HEK293 (cell line): Measurements from ENCODE around the gene MCM3AP.

Experiments used
- AEBP2 ChIP-seq: fragments of 450-650 bp; formaldehyde crosslinking; IDR thresholded peaks from 2 replicates; pipeline ENCODE4 v1.5.1; 2016; ENCODE audit warnings: missing biosample characterization, missing genetic modification characterization, borderline replicate concordance
- BCL11A ChIP-seq: fragments of 450-650 bp; formaldehyde crosslinking; IDR thresholded peaks from 2 replicates; pipeline ENCODE4 v1.5.1; 2016; ENCODE audit warnings: low read depth, missing biosample characterization, missing genetic modification characterization
- GFI1B ChIP-seq: fragments of 450-650 bp; formaldehyde crosslinking; IDR thresholded peaks from 2 replicates; pipeline ENCODE4 v1.5.1; 2016; ENCODE audit warnings: missing biosample characterization, missing genetic modification characterization
- HIC1 ChIP-seq: fragments of 450-650 bp; formaldehyde crosslinking; IDR thresholded peaks from 2 replicates; pipeline ENCODE4 v1.5.1; 2016; ENCODE audit warnings: missing biosample characterization, missing genetic modification characterization
- KLF16 ChIP-seq: fragments of 450-650 bp; formaldehyde crosslinking; IDR thresholded peaks from 2 replicates; pipeline ENCODE4 v1.5.1; 2017; ENCODE audit warnings: missing biosample characterization, missing genetic modification characterization
- KLF7 ChIP-seq: fragments of 450-650 bp; formaldehyde crosslinking; IDR thresholded peaks from 2 replicates; pipeline ENCODE4 v1.5.1; 2016; ENCODE audit warnings: missing biosample characterization, missing genetic modification characterization, borderline replicate concordance
- KLF8 ChIP-seq: fragments of 450-650 bp; formaldehyde crosslinking; IDR thresholded peaks from 2 replicates; pipeline ENCODE4 v1.5.1; 2016; ENCODE audit warnings: missing biosample characterization, missing genetic modification characterization
- KLF9 ChIP-seq: fragments of 450-650 bp; formaldehyde crosslinking; IDR thresholded peaks from 2 replicates; pipeline ENCODE4 v1.5.1; 2016; ENCODE audit warnings: missing biosample characterization, missing genetic modification characterization, low read depth
- MEIS1 ChIP-seq: sonication (generic); formaldehyde crosslinking; IDR thresholded peaks from 2 replicates; pipeline ENCODE4 v1.8.1; 2022; ENCODE audit warnings: missing genetic modification reagents, mild to moderate bottlenecking, borderline replicate concordance
- MZF1 ChIP-seq: fragments of 450-650 bp; formaldehyde crosslinking; IDR thresholded peaks from 2 replicates; pipeline ENCODE4 v1.5.1; 2017; ENCODE audit warnings: missing biosample characterization, missing genetic modification characterization, borderline replicate concordance
- PRDM1 ChIP-seq: fragments of 450-650 bp; formaldehyde crosslinking; IDR thresholded peaks from 2 replicates; pipeline ENCODE4; 2016; ENCODE audit warnings: missing biosample characterization, missing genetic modification characterization
- RBAK ChIP-seq: fragments of 450-650 bp; formaldehyde crosslinking; IDR thresholded peaks from 2 replicates; pipeline ENCODE4 v1.5.1; 2016; ENCODE audit warnings: missing biosample characterization, missing genetic modification characterization
- SETDB1 ChIP-seq: IDR thresholded peaks from one replicate; pipeline ENCODE4 v1.6.1; 2017; ENCODE audit warnings: mild to moderate bottlenecking, low read length, moderate library complexity, mixed read lengths; ENCODE audit not compliant: insufficient read length
- WT1 ChIP-seq: fragments of 450-650 bp; formaldehyde crosslinking; IDR thresholded peaks from 2 replicates; pipeline ENCODE4 v1.5.1; 2016; ENCODE audit warnings: missing biosample characterization, missing genetic modification characterization
- ZBTB17 ChIP-seq: fragments of 450-650 bp; formaldehyde crosslinking; IDR thresholded peaks from 2 replicates; pipeline ENCODE4 v1.5.1; 2016; ENCODE audit warnings: missing biosample characterization, missing genetic modification characterization
- ZBTB20 ChIP-seq: fragments of 450-650 bp; formaldehyde crosslinking; IDR thresholded peaks from 2 replicates; pipeline ENCODE4 v1.5.1; 2016; ENCODE audit warnings: missing biosample characterization, missing genetic modification characterization
- ZEB2 ChIP-seq: fragments of 450-650 bp; formaldehyde crosslinking; IDR thresholded peaks from 2 replicates; pipeline ENCODE4 v1.5.1; 2016; ENCODE audit warnings: missing biosample characterization, missing genetic modification characterization
- ZFP41 ChIP-seq: fragments of 450-650 bp; formaldehyde crosslinking; IDR thresholded peaks from 2 replicates; pipeline ENCODE4 v1.5.1; 2016; ENCODE audit warnings: missing biosample characterization, missing genetic modification characterization, borderline replicate concordance
- ZNF114 ChIP-seq: fragments of 450-650 bp; formaldehyde crosslinking; IDR thresholded peaks from 2 replicates; pipeline ENCODE4 v1.5.0; 2017; ENCODE audit warnings: missing biosample characterization, missing genetic modification characterization
- ZNF174 ChIP-seq: fragments of 450-650 bp; formaldehyde crosslinking; IDR thresholded peaks from 2 replicates; pipeline ENCODE4 v1.5.0; 2017; ENCODE audit warnings: missing biosample characterization, mild to moderate bottlenecking, missing genetic modification characterization
- ZNF221 ChIP-seq: fragments of 450-650 bp; formaldehyde crosslinking; IDR thresholded peaks from 2 replicates; pipeline ENCODE4 v1.5.1; 2017; ENCODE audit warnings: missing biosample characterization, missing genetic modification characterization, borderline replicate concordance
- ZNF24 ChIP-seq: fragments of 450-650 bp; formaldehyde crosslinking; IDR thresholded peaks from 2 replicates; pipeline ENCODE4 v1.5.1; 2016; ENCODE audit warnings: missing biosample characterization, missing genetic modification characterization
- ZNF266 ChIP-seq: fragments of 450-650 bp; formaldehyde crosslinking; IDR thresholded peaks from 2 replicates; pipeline ENCODE4 v1.5.1; 2016; ENCODE audit warnings: missing biosample characterization, missing genetic modification characterization, low read depth
- ZNF335 ChIP-seq: fragments of 450-650 bp; formaldehyde crosslinking; conservative IDR thresholded peaks from 2 replicates; pipeline ENCODE4 v1.5.1; 2016; ENCODE audit warnings: missing biosample characterization, missing genetic modification characterization
- ZNF341 ChIP-seq: fragments of 450-650 bp; formaldehyde crosslinking; IDR thresholded peaks from 2 replicates; pipeline ENCODE4; 2016; ENCODE audit warnings: low read depth, missing biosample characterization, missing genetic modification characterization
- ZNF350 ChIP-seq: fragments of 450-650 bp; formaldehyde crosslinking; IDR thresholded peaks from 2 replicates; pipeline ENCODE4 v1.5.0; 2017; ENCODE audit warnings: missing biosample characterization, mild to moderate bottlenecking, missing genetic modification characterization
- ZNF433 ChIP-seq: fragments of 450-650 bp; formaldehyde crosslinking; IDR thresholded peaks from 2 replicates; pipeline ENCODE4 v1.5.1; 2016; ENCODE audit warnings: missing biosample characterization, missing genetic modification characterization, low read depth
- ZNF48 ChIP-seq: fragments of 450-650 bp; formaldehyde crosslinking; IDR thresholded peaks from 2 replicates; pipeline ENCODE4 v1.5.1; 2016; ENCODE audit warnings: missing biosample characterization, missing genetic modification characterization
- ZNF501 ChIP-seq: fragments of 450-650 bp; formaldehyde crosslinking; IDR thresholded peaks from 2 replicates; pipeline ENCODE4 v1.5.1; 2016; ENCODE audit warnings: missing biosample characterization, missing genetic modification characterization
- ZNF544 ChIP-seq: fragments of 450-650 bp; formaldehyde crosslinking; IDR thresholded peaks from 2 replicates; pipeline ENCODE4 v1.5.0; 2017; ENCODE audit warnings: missing biosample characterization, missing genetic modification characterization
- ZNF548 ChIP-seq: fragments of 450-650 bp; formaldehyde crosslinking; IDR thresholded peaks from 2 replicates; pipeline ENCODE4 v1.5.1; 2016; ENCODE audit warnings: missing biosample characterization, missing genetic modification characterization
- ZNF596 ChIP-seq: fragments of 450-650 bp; IDR thresholded peaks from 2 replicates; pipeline ENCODE4 v1.5.0; 2018; ENCODE audit warnings: missing biosample characterization, mild to moderate bottlenecking, missing genetic modification characterization, moderate library complexity
- ZNF664 ChIP-seq: fragments of 450-650 bp; formaldehyde crosslinking; IDR thresholded peaks from 2 replicates; pipeline ENCODE4 v1.5.1; 2016; ENCODE audit warnings: missing biosample characterization, missing genetic modification characterization
- ZNF677 ChIP-seq: fragments of 450-650 bp; IDR thresholded peaks from 2 replicates; pipeline ENCODE4 v1.5.0; 2018; ENCODE audit warnings: missing biosample characterization, mild to moderate bottlenecking, missing genetic modification characterization, moderate library complexity
- ZNF704 ChIP-seq: fragments of 450-650 bp; formaldehyde crosslinking; IDR thresholded peaks from 2 replicates; pipeline ENCODE4 v1.5.1; 2016; ENCODE audit warnings: missing biosample characterization, missing genetic modification characterization
- ZNF791 ChIP-seq: fragments of 450-650 bp; formaldehyde crosslinking; IDR thresholded peaks from 2 replicates; pipeline ENCODE4 v1.5.1; 2016; ENCODE audit warnings: missing biosample characterization, missing genetic modification characterization
- ZNF837 ChIP-seq: fragments of 450-650 bp; formaldehyde crosslinking; IDR thresholded peaks from 2 replicates; pipeline ENCODE4 v1.5.1; 2016; ENCODE audit warnings: missing biosample characterization, missing genetic modification characterization
- ZSCAN23 ChIP-seq: fragments of 450-650 bp; formaldehyde crosslinking; IDR thresholded peaks from 2 replicates; pipeline ENCODE4 v1.5.1; 2016; ENCODE audit warnings: missing biosample characterization, missing genetic modification characterization
- ZSCAN30 ChIP-seq: fragments of 450-650 bp; IDR thresholded peaks from 2 replicates; pipeline ENCODE4 v1.5.1; 2018; ENCODE audit warnings: missing biosample characterization, mild to moderate bottlenecking, missing genetic modification characterization, moderate library complexity

Gene MCM3AP

GRCh38 chr21:46323710-46324389 is 38.4 kb upstream of the MCM3AP start, which contains the start of the genes C21orf58 and PCNT (continued):
- no peak for TF ChIP-seq RBAK
- TF ChIP-seq KLF8 (tag by site-specific recombination): peak; percentile 97
- 0 out of 2 replicates have a peak, but pooled peaks have one; percentile 3 for TF ChIP-seq ZNF677 (tag by site-specific recombination)
- no peak for TF ChIP-seq ZNF174
- TF ChIP-seq BCL11A (tag by site-specific recombination): no peak
- TF ChIP-seq ZNF221: no peak
- no peak for TF ChIP-seq SETDB1
- peak; percentile 77 for TF ChIP-seq ZNF335 (tag by site-specific recombination)
- no peak for TF ChIP-seq ZNF350 (tag by site-specific recombination)
- no peak for TF ChIP-seq MEIS1 (CRISPR knock-in tag)
- TF ChIP-seq ZNF704 (tag by site-specific recombination): 0 out of 2 replicates have a peak, but pooled peaks have one; percentile 30
- peak; percentile 68 for TF ChIP-seq WT1 (tag by site-specific recombination)
- TF ChIP-seq KLF16 (tag by site-specific recombination): peak; percentile 85
- TF ChIP-seq ZNF664 (tag by site-specific recombination): no peak
- peak; percentile 71 for TF ChIP-seq ZSCAN30 (tag by site-specific recombination)
- no peak for TF ChIP-seq ZNF433 (tag by site-specific recombination)
- no peak for TF ChIP-seq ZNF266 (tag by site-specific recombination)
- TF ChIP-seq ZNF501 (tag by site-specific recombination): no peak
- TF ChIP-seq PRDM1 (tag by site-specific recombination): no peak
- TF ChIP-seq ZNF837 (tag by site-specific recombination): no peak; the same call in 1 of the 2 replicates
- TF ChIP-seq AEBP2 (tag by site-specific recombination): no peak
- TF ChIP-seq MZF1 (tag by site-specific recombination): no peak
- TF ChIP-seq ZNF24 (tag by site-specific recombination): peak; percentile 84
- TF ChIP-seq GFI1B (tag by site-specific recombination): peak; percentile 30; the same call in 1 of the 2 replicates
- peak; percentile 77; the same call in 1 of the 2 replicates for TF ChIP-seq ZNF596 (tag by site-specific recombination)
- peak; percentile 100 for TF ChIP-seq ZEB2 (tag by site-specific recombination)
- peak; percentile 98 for TF ChIP-seq ZSCAN23
- TF ChIP-seq ZFP41 (tag by site-specific recombination): no peak
- TF ChIP-seq HIC1: no peak
- TF ChIP-seq ZNF548: no peak; the same call in 1 of the 2 replicates
- no peak for TF ChIP-seq ZBTB20
- no peak for TF ChIP-seq ZNF544 (tag by site-specific recombination)
- TF ChIP-seq ZNF791 (tag by site-specific recombination): peak; percentile 73
- TF ChIP-seq KLF9 (tag by site-specific recombination): peak; percentile 85
- TF ChIP-seq ZBTB17: peak; percentile 82
- peak; percentile 83 for TF ChIP-seq ZNF341 (tag by site-specific recombination)
- peak; percentile 76; the same call in 1 of the 2 replicates for TF ChIP-seq KLF7 (tag by site-specific recombination)
- no peak for TF ChIP-seq ZNF48
- no peak for TF ChIP-seq ZNF114
